Neural progenitor cell (in vitro differentiated cells): ENCODE results near the gene INPP4B.

ENCODE experiments used
- CTCF ChIP-seq: fragments of 200-600 bp; sonication (generic); IDR thresholded peaks from 2 replicates; pipeline ENCODE4 v1.5.1; 2017; ENCODE audit warnings: antibody characterized with exemption, mild to moderate bottlenecking
- EZH2 ChIP-seq: fragments of 200-600 bp; sonication (generic); IDR thresholded peaks from 2 replicates; pipeline ENCODE4 v1.6.1; 2017; ENCODE audit warnings: antibody characterized with exemption, mild to moderate bottlenecking, moderate library complexity

GRCh38 chr4:142367418-142368180 is 478.5 kb downstream of the INPP4B start:
- no peak for TF ChIP-seq EZH2
- no peak for TF ChIP-seq CTCF
